ENCODE measurements around the gene MEIOB.

Gene MEIOB

DNA sequence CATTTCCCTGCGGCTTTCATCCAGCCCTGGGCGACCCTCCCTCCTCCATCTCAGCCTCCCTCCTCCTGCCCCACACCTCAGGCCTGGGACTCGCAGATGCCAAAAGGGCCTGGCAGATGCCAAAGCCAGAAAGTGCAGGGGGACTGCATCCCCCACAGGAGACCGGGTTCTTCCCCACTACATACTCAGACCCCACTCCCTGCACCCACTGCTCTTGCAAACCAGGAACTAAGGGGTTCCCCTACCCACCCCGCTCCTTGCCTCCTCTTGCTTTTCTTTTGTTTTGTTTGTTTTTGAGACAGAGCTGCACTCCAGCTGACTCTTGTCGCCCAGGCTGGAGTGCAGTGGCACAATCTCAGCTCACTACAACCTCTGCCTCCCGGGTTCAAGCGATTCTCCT lies 43.0 kb upstream of the MEIOB start:
- H3K27me3 ChIP-seq (ENCODE audit: control insufficient read depth in 1 of 2, insufficient read depth in 2 of 2, low read length in 2 of 2), result peaks cover 8 to 56% of the 10 kb centered on the region in 2 donors

DNA sequence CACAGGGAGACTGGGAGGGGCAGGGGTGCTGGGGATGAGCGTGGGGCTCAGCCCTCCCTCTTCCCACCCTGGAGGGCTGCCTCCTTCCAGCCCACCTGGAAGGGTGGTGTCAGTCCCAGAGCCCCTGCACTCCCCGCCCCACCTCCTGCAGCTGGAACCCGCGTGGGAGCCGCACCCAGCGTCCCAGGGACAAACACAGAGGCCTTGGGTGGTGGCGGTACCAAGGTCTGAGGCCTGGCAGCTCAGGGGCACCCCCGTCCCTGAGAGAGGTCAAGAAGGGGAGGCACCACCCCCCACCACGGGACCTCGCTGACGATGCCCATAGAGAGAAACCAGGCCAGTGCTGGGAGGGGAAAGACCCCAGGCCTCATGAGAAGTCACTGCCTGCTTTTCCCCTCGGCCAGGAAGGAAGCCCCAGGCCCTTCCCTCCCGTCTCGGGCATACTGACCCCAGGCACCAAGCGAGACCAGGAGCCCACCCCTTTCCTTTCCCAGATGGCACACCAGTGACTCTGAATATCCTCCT lies 42.2 kb upstream of the MEIOB start:
- Histone ChIP-seq H3K4me1 (ENCODE audit: insufficient read depth, low read length) (no peaks in the 10 kb centered on the region), H3K27ac (ENCODE audit: low read depth, low read length) (no peak overlapping the region), H3K9ac (ENCODE audit: low read length) (no peak overlapping the region), H3K36me3 (ENCODE audit: insufficient read depth, low read length) (no peaks in the 10 kb centered on the region), H3K9me3 (ENCODE audit: low read length) (no peaks in the 10 kb centered on the region), H3K4me3 (ENCODE audit: low read depth in 1 of 2, low read length in 2 of 2) (no peak overlapping the region), H3K27me3 (ENCODE audit: control insufficient read depth in 1 of 2, insufficient read depth in 2 of 2, low read length in 2 of 2) (peaks cover 4 to 51% of the 10 kb centered on the region in 2 donors)

More for the DNA sequence above, 43.0 kb upstream of the MEIOB start:
- no peaks in the 10 kb centered on the region for H3K9me3 ChIP-seq (ENCODE audit: low read length)
- no peaks in the 10 kb centered on the region for H3K4me1 ChIP-seq (ENCODE audit: insufficient read depth, low read length)
- no peaks in the 10 kb centered on the region for H3K36me3 ChIP-seq (ENCODE audit: insufficient read depth, low read length)
- H3K4me3 ChIP-seq (ENCODE audit: low read depth in 1 of 2, low read length in 2 of 2), result no peak overlapping the region
- H3K9ac ChIP-seq (ENCODE audit: low read length), result no peak overlapping the region
- H3K27ac ChIP-seq (ENCODE audit: low read depth, low read length), result no peak overlapping the region

DNA sequence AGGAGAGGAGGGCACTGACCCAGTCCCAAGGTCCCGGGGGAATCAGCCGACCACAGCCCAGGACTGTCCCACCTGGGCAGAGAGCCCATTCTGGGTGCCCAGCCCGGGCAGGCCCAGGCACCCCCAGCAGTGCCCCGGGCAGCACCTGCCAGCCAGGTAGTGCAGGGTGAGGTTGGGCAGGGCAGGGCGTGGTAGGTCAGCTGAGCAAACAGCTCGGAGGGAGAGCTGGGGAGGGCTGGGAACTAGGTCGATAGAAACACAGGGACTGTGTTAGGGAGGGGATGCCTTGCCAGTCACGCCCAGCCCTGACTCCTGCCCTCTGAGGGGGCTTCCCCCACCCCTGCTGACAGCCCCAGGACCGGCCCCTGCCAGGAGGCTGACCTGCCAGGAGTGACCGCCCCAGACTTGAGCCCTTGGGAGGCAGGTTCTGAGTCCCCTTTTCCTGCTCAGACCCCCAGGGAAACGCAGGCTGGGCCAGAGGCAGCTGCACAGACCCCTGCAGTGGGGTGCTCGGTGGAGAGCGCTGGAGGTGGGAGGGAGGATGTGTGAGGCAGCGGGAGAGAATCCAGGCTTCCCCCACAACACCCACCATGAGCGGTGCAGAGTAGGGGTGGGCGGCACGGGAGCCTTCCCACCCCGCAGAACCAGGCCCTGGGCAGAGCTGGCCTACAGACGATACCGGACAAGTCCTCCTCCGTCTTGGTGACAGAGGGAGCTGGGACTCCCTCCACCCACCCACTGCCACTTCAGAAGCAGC lies 41.5 kb upstream of the MEIOB start:
- no peaks in the 10 kb centered on the region for H3K36me3 ChIP-seq (ENCODE audit: insufficient read depth, low read length)
- no peak overlapping the region for H3K4me3 ChIP-seq (ENCODE audit: low read depth in 1 of 2, low read length in 2 of 2)
- no peak overlapping the region for H3K27ac ChIP-seq (ENCODE audit: low read depth, low read length)
- H3K9me3 ChIP-seq (ENCODE audit: low read length), result no peaks in the 10 kb centered on the region
- no peak overlapping the region for H3K9ac ChIP-seq (ENCODE audit: low read length)
- H3K27me3 ChIP-seq (ENCODE audit: control insufficient read depth in 1 of 2, insufficient read depth in 2 of 2, low read length in 2 of 2), result peaks cover 4 to 48% of the 10 kb centered on the region in 2 donors
- no peaks in the 10 kb centered on the region for H3K4me1 ChIP-seq (ENCODE audit: insufficient read depth, low read length)

DNA sequence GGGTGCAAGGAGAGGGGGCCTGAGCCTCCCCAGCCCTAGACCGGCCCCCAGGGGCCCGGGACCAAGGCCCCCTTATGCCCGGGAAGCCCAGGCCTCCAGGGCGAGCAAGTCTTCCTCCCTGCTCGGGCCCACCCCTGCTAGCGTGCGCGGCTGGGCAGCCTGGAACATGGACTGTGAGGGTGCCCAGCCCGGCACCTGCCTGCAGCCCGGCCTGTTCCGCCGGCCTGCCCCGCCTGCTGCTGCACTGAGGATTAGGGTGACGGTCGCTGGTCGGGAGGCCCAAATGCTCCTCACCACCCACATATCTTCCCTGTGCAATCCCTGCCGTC lies 40.2 kb upstream of the MEIOB start:
- no peaks in the 10 kb centered on the region for H3K9me3 ChIP-seq (ENCODE audit: low read length)
- no peak overlapping the region for H3K27ac ChIP-seq (ENCODE audit: low read depth, low read length)
- peaks cover 4 to 50% of the 10 kb centered on the region in 2 donors for H3K27me3 ChIP-seq (ENCODE audit: control insufficient read depth in 1 of 2, insufficient read depth in 2 of 2, low read length in 2 of 2)
- no peak overlapping the region for H3K9ac ChIP-seq (ENCODE audit: low read length)
- no peaks in the 10 kb centered on the region for H3K4me1 ChIP-seq (ENCODE audit: insufficient read depth, low read length)
- H3K36me3 ChIP-seq (ENCODE audit: insufficient read depth, low read length), result no peaks in the 10 kb centered on the region
- no peak overlapping the region for H3K4me3 ChIP-seq (ENCODE audit: low read depth in 1 of 2, low read length in 2 of 2)

DNA sequence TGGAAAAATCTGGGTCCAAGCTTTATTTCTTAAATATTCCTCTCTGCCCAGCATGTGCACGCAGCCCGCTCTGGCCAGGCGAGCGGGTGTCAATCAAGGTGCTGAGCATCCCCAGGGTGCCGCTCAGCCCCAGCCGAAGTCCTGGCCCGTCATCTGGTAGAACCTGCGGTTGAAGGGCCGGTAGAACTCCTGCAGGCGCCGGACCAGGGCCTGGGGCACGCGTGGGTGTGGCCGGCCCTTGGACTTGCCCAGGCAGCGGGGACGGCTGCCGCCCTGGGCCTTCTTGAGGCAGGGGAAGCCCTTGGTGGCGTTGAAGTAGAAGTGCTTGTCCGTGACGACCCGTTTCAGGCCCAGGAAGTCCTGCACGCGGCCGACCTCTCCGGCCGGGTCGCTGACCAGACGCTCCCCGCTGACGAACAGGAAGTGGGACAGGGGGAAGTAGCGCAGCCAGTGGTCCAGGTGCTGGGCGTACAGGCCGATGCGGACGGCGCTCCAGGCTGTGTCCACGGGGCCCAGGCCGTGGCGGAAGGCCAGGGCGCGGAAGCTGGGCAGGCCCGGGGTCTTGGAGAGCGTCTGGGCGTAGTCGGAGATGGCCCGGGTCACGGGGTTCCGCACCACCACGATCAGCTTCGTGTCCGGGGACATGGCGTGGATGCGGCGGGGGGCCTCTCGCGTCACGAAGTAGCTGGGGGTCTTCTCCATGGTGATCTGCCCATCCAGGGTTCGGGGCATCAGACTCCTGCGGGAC lies 39.7 kb upstream of the MEIOB start:
- no peaks in the 10 kb centered on the region for H3K4me1 ChIP-seq (ENCODE audit: insufficient read depth, low read length)
- H3K27ac ChIP-seq (ENCODE audit: low read depth, low read length), result no peak overlapping the region
- no peak overlapping the region for H3K9ac ChIP-seq (ENCODE audit: low read length)
- H3K9me3 ChIP-seq (ENCODE audit: low read length), result no peaks in the 10 kb centered on the region
- peaks cover 4 to 47% of the 10 kb centered on the region in 2 donors for H3K27me3 ChIP-seq (ENCODE audit: control insufficient read depth in 1 of 2, insufficient read depth in 2 of 2, low read length in 2 of 2)
- no peaks in the 10 kb centered on the region for H3K36me3 ChIP-seq (ENCODE audit: insufficient read depth, low read length)
- no peak overlapping the region for H3K4me3 ChIP-seq (ENCODE audit: low read depth in 1 of 2, low read length in 2 of 2)

DNA sequence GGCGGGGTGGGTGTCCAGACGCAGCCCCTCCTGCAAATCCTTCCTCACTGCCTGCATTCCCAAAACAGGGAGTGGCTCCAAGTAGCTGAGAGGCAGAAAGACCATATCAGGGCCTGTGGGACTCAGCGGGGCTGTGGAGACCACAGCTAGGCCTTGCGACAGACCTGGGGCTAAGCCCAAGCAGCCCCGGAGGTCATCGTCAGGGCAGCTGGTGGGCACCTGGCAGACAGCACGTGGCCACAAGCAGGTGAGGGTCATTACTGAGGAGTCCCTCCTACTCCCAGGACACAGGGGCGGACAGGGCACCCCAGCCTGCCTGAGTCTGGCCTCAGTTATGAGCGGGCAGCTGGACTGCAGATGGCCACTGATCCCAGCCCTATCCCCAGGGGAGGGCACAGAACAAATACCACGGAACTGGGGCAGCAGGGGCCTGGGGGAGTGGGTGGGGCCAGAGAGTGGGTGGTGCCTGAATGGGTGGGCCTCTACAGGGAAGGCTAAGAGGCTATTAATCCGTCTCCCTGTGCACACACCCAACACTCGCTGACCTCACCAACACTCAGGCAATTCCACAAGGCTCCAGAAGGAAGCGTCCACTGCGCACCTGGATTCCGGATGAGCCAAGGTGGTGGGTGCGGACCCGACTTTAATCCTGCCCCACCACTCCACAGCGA lies 37.7 kb upstream of the MEIOB start:
- no peak overlapping the region for H3K9ac ChIP-seq (ENCODE audit: low read length)
- peaks cover 0 to 36% of the 10 kb centered on the region in 2 donors for H3K27me3 ChIP-seq (ENCODE audit: control insufficient read depth in 1 of 2, insufficient read depth in 2 of 2, low read length in 2 of 2)
- H3K27ac ChIP-seq (ENCODE audit: low read depth, low read length), result no peak overlapping the region
- no peaks in the 10 kb centered on the region for H3K4me1 ChIP-seq (ENCODE audit: insufficient read depth, low read length)
- no peak overlapping the region for H3K4me3 ChIP-seq (ENCODE audit: low read depth in 1 of 2, low read length in 2 of 2)
- H3K9me3 ChIP-seq (ENCODE audit: low read length), result no peaks in the 10 kb centered on the region
- H3K36me3 ChIP-seq (ENCODE audit: insufficient read depth, low read length), result no peaks in the 10 kb centered on the region

DNA sequence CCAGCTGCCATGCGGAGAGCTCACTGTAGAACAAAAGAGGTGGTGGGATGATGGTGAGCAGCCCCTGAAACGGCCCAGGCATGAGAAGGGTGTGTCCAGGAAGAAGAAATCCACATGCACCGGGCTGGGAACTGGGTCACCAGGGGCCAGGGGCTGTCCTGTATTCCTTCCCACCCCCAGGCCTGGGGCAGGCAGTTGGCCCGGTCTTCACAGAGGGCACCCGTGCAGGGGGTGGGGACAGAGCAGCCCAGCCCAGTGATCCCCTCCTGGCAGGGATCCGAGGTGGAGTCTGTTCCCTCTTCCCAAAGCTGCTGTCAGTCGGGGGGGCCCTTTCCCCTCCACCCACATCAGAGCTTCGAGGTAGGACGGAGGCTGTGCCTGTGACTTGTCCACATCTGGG lies 37.0 kb upstream of the MEIOB start:
- Histone ChIP-seq H3K4me1 (ENCODE audit: insufficient read depth, low read length) (no peaks in the 10 kb centered on the region), H3K9me3 (ENCODE audit: low read length) (no peaks in the 10 kb centered on the region), H3K27ac (ENCODE audit: low read depth, low read length) (no peak overlapping the region), H3K27me3 (ENCODE audit: control insufficient read depth in 1 of 2, insufficient read depth in 2 of 2, low read length in 2 of 2) (peaks cover 0 to 36% of the 10 kb centered on the region in 2 donors), H3K9ac (ENCODE audit: low read length) (no peak overlapping the region), H3K36me3 (ENCODE audit: insufficient read depth, low read length) (no peaks in the 10 kb centered on the region), H3K4me3 (ENCODE audit: low read depth in 1 of 2, low read length in 2 of 2) (no peak overlapping the region)

DNA sequence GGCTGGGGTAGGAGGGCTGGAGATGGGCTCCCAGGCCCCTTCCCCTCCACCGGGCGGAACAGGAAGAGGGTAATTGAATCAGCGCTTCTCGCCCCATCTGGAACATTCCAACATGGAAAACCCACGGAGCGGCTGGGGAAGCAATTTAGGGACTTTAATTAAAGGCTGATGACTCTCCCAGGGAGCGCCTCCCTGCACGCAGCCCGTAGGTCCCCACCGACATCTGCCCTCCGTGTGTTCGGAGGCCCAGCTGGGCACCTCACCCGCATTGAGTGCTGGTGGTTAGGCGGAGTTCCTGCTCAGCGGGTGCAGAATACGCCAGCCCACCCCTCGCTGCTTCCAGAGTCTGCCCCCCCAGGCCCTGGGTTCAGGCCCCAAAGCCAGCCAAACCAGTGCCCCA lies 36.2 kb upstream of the MEIOB start:
- Histone ChIP-seq H3K4me3 (ENCODE audit: low read depth in 1 of 2, low read length in 2 of 2) (no peak overlapping the region), H3K9me3 (ENCODE audit: low read length) (no peaks in the 10 kb centered on the region), H3K9ac (ENCODE audit: low read length) (no peak overlapping the region), H3K36me3 (ENCODE audit: insufficient read depth, low read length) (no peaks in the 10 kb centered on the region), H3K27me3 (ENCODE audit: control insufficient read depth in 1 of 2, insufficient read depth in 2 of 2, low read length in 2 of 2) (peaks cover 0 to 28% of the 10 kb centered on the region in 2 donors), H3K4me1 (ENCODE audit: insufficient read depth, low read length) (no peaks in the 10 kb centered on the region), H3K27ac (ENCODE audit: low read depth, low read length) (no peak overlapping the region)

DNA sequence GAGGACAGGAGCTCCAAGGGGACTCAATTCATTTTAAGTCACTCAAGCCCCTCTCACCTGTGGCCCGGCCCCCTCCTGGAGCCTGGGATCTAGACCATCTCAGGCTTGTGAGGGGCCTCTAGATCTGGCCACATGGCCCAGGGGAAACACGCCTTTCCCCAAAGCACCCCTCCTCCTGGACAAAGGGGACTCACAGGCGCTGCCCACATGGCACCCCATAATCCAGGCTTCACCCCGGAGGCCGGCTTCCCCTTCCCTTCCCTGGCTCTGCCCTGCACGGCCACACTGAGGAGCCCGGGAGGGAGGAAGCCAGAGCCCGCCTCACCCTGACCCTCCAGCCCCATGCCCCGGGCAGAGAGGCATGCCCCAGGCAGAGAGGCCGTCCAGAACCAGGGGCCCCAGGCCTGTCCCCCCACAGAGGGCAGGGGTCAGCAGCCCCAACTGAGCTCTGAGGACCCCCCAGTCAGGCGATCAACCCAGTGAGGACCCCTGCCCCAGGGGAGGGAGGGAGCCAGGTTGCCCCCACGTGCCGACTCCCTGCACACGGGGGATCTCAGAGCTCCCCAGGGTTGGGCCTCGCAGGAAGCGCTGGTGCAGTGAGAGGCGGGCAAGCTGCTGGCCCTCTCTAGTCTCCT lies 35.4 kb upstream of the MEIOB start:
- H3K9ac ChIP-seq (ENCODE audit: low read length), result no peak overlapping the region
- H3K4me1 ChIP-seq (ENCODE audit: insufficient read depth, low read length), result no peaks in the 10 kb centered on the region
- H3K27ac ChIP-seq (ENCODE audit: low read depth, low read length), result no peak overlapping the region
- H3K4me3 ChIP-seq (ENCODE audit: low read depth in 1 of 2, low read length in 2 of 2), result no peak overlapping the region
- no peaks in the 10 kb centered on the region for H3K36me3 ChIP-seq (ENCODE audit: insufficient read depth, low read length)
- no peaks in the 10 kb centered on the region for H3K9me3 ChIP-seq (ENCODE audit: low read length)
- H3K27me3 ChIP-seq (ENCODE audit: control insufficient read depth in 1 of 2, insufficient read depth in 2 of 2, low read length in 2 of 2), result peaks cover 0 to 26% of the 10 kb centered on the region in 2 donors

DNA sequence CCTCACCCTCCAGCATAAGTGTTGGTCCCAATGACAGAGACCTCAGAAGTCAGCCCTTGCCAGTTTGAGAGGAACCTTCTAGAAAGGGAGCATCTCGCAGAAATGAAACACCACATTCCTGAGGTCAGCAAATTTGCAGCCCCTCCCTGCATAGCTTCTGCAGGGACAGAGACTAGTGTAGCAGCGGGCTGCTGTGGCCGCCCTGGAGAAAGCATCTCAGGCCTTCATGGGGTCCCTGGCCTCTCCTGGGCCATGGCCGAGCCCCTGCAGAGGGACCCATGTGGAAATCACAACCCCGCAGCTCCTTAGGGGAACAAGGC lies 34.8 kb upstream of the MEIOB start:
- Histone ChIP-seq H3K4me1 (ENCODE audit: insufficient read depth, low read length) (no peaks in the 10 kb centered on the region), H3K9me3 (ENCODE audit: low read length) (no peaks in the 10 kb centered on the region), H3K27me3 (ENCODE audit: control insufficient read depth in 1 of 2, insufficient read depth in 2 of 2, low read length in 2 of 2) (peaks cover 0 to 26% of the 10 kb centered on the region in 2 donors)

More for the DNA sequence above, 34.8 kb upstream of the MEIOB start:
- no peak overlapping the region for H3K27ac ChIP-seq (ENCODE audit: low read depth, low read length)
- H3K9ac ChIP-seq (ENCODE audit: low read length), result no peak overlapping the region
- H3K36me3 ChIP-seq (ENCODE audit: insufficient read depth, low read length), result no peaks in the 10 kb centered on the region
- no peak overlapping the region for H3K4me3 ChIP-seq (ENCODE audit: low read depth in 1 of 2, low read length in 2 of 2)

Measured in muscle layer of colon (tissue), 2 donors.